ENCODE measurements around the gene TOR3A. TPM values are rescaled to one million over a fixed set of nuclear protein-coding genes. Genes with fewer than 3 reads are reported as not detected.

The TOR3A gene
- total and polyA plus RNA-seq, 2 donors (not counting 3 experiments of a cell fraction or from before 2014, with no cell fraction given), result 14.9 to 16.7 TPM

DNA sequence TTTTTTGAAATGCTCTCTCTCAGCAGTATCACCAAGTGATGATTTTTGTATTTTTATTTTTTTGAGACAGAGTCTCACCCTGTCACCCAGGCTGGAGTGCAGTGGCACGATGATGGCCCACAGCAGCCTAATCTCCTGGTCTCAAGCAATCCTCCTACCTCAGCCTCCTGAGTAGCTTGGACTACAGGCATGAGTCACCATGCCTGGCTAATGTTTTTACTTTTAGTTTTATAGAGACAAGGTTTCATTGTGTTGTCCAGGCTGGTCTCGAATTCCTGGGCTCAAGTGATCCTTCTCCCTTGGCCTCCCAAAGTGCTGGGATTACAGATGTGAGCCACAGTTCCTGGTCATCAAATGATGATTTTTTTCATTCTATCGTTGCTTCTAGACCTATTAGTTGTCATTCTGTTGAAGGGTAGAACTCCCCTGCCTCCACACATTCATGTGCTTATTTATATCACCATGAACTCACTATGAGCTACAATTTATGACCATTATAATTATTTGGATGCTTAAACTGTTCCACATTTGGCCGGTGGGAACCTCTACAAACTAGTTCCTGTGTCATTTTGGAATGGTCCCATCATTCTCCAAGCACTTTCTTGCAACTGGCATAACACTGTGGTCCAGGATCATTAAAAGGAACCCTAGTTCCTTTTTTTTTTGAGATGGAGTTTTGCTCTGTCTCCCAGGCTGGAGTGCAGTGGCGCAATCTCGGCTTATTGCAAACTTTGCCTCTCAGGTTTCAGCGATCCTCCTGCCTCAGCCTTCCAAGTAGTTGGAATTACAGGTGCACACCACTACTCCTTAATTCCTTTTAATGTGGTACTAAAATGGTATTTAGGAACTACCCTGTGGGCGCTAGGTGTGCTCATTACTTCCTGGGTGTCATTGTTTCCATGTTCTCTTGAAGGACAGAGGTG, 20.2 kb upstream of the TOR3A start:
- no peak overlapping the region for H2AFZ ChIP-seq (ENCODE audit: low read depth, low read length)
- no peak overlapping the region for H3K9ac ChIP-seq (replicated peaks; ENCODE audit: extremely low read depth, insufficient read depth, low read length)
- no peaks in the 10 kb centered on the region for H3K9me3 ChIP-seq (replicated peaks; ENCODE audit: control insufficient read depth, insufficient read depth, low read length)
- dilution Hi-C loops (cut with MboI; ENCODE audit: extremely low pct_ligation_motif_present, low sequenced_read_pairs) (no loop called here), intact Hi-C loops (cut with micrococcal nuclease) (no loop called here)
- no peak for TF ChIP-seq EZH2 (IDR thresholded peaks at IDR 0.05; ENCODE audit: borderline replicate concordance, low read depth, low read length, severe bottlenecking)
- TF ChIP-seq, protein P1, sequence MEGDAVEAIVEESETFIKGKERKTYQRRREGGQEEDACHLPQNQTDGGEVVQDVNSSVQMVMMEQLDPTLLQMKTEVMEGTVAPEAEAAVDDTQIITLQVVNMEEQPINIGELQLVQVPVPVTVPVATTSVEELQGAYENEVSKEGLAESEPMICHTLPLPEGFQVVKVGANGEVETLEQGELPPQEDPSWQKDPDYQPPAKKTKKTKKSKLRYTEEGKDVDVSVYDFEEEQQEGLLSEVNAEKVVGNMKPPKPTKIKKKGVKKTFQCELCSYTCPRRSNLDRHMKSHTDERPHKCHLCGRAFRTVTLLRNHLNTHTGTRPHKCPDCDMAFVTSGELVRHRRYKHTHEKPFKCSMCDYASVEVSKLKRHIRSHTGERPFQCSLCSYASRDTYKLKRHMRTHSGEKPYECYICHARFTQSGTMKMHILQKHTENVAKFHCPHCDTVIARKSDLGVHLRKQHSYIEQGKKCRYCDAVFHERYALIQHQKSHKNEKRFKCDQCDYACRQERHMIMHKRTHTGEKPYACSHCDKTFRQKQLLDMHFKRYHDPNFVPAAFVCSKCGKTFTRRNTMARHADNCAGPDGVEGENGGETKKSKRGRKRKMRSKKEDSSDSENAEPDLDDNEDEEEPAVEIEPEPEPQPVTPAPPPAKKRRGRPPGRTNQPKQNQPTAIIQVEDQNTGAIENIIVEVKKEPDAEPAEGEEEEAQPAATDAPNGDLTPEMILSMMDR (IDR thresholded peaks at IDR 0.05; ENCODE audit: extremely low read depth in 1 of 2, insufficient read depth in 1 of 2, low read depth in 1 of 2, low read length in 2 of 2), result no peak
- no peak for TF ChIP-seq POLR2AphosphoS5 (IDR thresholded peaks at IDR 0.05; ENCODE audit: insufficient read depth, low read depth, low read length)
- no peak for TF ChIP-seq MYC (IDR thresholded peaks at IDR 0.05; ENCODE audit: low read depth, low read length)
- TF ChIP-seq, protein P2, sequence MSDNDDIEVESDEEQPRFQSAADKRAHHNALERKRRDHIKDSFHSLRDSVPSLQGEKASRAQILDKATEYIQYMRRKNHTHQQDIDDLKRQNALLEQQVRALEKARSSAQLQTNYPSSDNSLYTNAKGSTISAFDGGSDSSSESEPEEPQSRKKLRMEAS (IDR thresholded peaks at IDR 0.05; ENCODE audit: insufficient read depth, insufficient read length), result no peak
- no peak for TF ChIP-seq GATA2 (IDR thresholded peaks at IDR 0.05; ENCODE audit: insufficient read depth, insufficient read length, low read depth, low read length)
- TF ChIP-seq POLR2A (IDR thresholded peaks at IDR 0.05; ENCODE audit: low read depth, low read length), result no peak
- TF ChIP-seq FOS (IDR thresholded peaks at IDR 0.05; ENCODE audit: borderline replicate concordance, insufficient read depth, low read length), result no peak
- TF ChIP-seq JUN (IDR thresholded peaks at IDR 0.05; ENCODE audit: borderline replicate concordance, insufficient read depth, insufficient read length, low read depth), result no peak
- ChIA-PET POLR2A (no interaction called here), CTCF (no interaction called here)
- DNase-seq (ENCODE audit: low read depth, low spot score) (no peak), FAIRE-seq (no peak)
- no peaks in the 10 kb centered on the region for H4K20me1 ChIP-seq (replicated peaks; ENCODE audit: control insufficient read depth, extremely low read depth, insufficient read depth, low read length)
- H3K9me1 ChIP-seq (replicated peaks; ENCODE audit: control insufficient read depth, extremely low read depth, insufficient read depth, low read length), result no peaks in the 10 kb centered on the region
- H3K27ac ChIP-seq (ENCODE audit: insufficient read depth, low read depth, low read length), result no peak overlapping the region
- no peaks in the 10 kb centered on the region for H3K27me3 ChIP-seq (ENCODE audit: control insufficient read depth in 2 of 2, insufficient read depth in 2 of 2, low read length in 2 of 2)
- H3K79me2 ChIP-seq (ENCODE audit: control insufficient read depth, insufficient read depth, low read length), result no peaks in the 10 kb centered on the region
- H3K4me2 ChIP-seq (ENCODE audit: insufficient read depth, low read length), result no peak overlapping the region
- H3K4me1 ChIP-seq (ENCODE audit: control insufficient read depth, extremely low read depth, insufficient read depth, low read length), result no peaks in the 10 kb centered on the region
- H3K36me3 ChIP-seq (ENCODE audit: control insufficient read depth in 2 of 2, extremely low read depth in 1 of 2, insufficient read depth in 2 of 2, low read length in 2 of 2), result peaks cover under 1 to 2% of the 10 kb centered on the region in 2 experiments
- no peak overlapping the region for H3K4me3 ChIP-seq (replicated peaks in 1 of 3; ENCODE audit: insufficient read depth in 1 of 3, low read depth in 1 of 3, low read length in 3 of 3)
- BruUV-seq (replicated peaks), result no TSS peak
